HEK293T (cell line): Measurements from ENCODE around the gene KIF25.

Experiments used
- CTCF ChIA-PET: fragments of 350-600 bp; formaldehyde crosslinking; extraction: SDS; loops from one replicate; lab custom pipeline; 2021; ENCODE audit warnings: antibody characterized with exemption, inconsistent platforms; lab: Yijun Ruan, JAX
- POLR2A ChIA-PET: fragments of 350-600 bp; formaldehyde crosslinking; extraction: SDS; loops from one replicate; lab custom pipeline; 2020; ENCODE audit warnings: antibody characterized with exemption, inconsistent platforms; lab: Yijun Ruan, JAX
- DNase-seq: peaks from one replicate; pipeline ENCODE4 v3.0.0; 2012; ENCODE audit warnings: mixed read lengths; ENCODE audit errors: extremely low spot score
- ARNT ChIP-seq: fragments of 450-650 bp; IDR thresholded peaks from 2 replicates; pipeline ENCODE4 v1.6.1; 2017; ENCODE audit warnings: mild to moderate bottlenecking
- BHLHE40 ChIP-seq: fragments of 450-650 bp; IDR thresholded peaks from 2 replicates; pipeline ENCODE4 v1.6.1; 2016; ENCODE audit warnings: mild to moderate bottlenecking, moderate library complexity, borderline replicate concordance
- CTBP1 ChIP-seq: fragments of 450-650 bp; IDR thresholded peaks from 2 replicates; pipeline ENCODE4 v1.6.1; 2016; ENCODE audit warnings: borderline replicate concordance
- ELF4 ChIP-seq: fragments of 450-650 bp; IDR thresholded peaks from 2 replicates; pipeline ENCODE4 v1.6.1; 2017; ENCODE audit warnings: antibody characterized with exemption
- FOXA1 ChIP-seq: fragments of 450-650 bp; IDR thresholded peaks from 2 replicates; pipeline ENCODE4 v1.6.1; 2016; ENCODE audit warnings: mild to moderate bottlenecking
- FOXK2 ChIP-seq: fragments of 450-650 bp; IDR thresholded peaks from 2 replicates; pipeline ENCODE4 v1.6.1; 2016; ENCODE audit warnings: mild to moderate bottlenecking
- FOXM1 ChIP-seq: fragments of 450-650 bp; IDR thresholded peaks from 2 replicates; pipeline ENCODE4 v1.6.1; 2017; ENCODE audit warnings: mild to moderate bottlenecking, borderline replicate concordance
- HDGF ChIP-seq: fragments of 450-650 bp; IDR thresholded peaks from 2 replicates; pipeline ENCODE4 v1.6.1; 2017; ENCODE audit warnings: antibody characterized with exemption, borderline replicate concordance
- L3MBTL2 ChIP-seq: fragments of 450-650 bp; conservative IDR thresholded peaks from 2 replicates; pipeline ENCODE4 v1.6.1; 2016; ENCODE audit warnings: mild to moderate bottlenecking
- LEF1 ChIP-seq: fragments of 450-650 bp; IDR thresholded peaks from 2 replicates; pipeline ENCODE4 v1.6.1; 2017; ENCODE audit warnings: mild to moderate bottlenecking, borderline replicate concordance
- NFRKB ChIP-seq: fragments of 450-650 bp; IDR thresholded peaks from 2 replicates; pipeline ENCODE4 v1.6.1; 2016; ENCODE audit warnings: mild to moderate bottlenecking, moderate library complexity
- PKNOX1 ChIP-seq: fragments of 450-650 bp; IDR thresholded peaks from 2 replicates; pipeline ENCODE4 v1.6.1; 2016
- SP1 ChIP-seq: fragments of 450-650 bp; IDR thresholded peaks from 2 replicates; pipeline ENCODE4 v1.6.1; 2017
- SUZ12 ChIP-seq: fragments of 450-650 bp; IDR thresholded peaks from 2 replicates; pipeline ENCODE4 v1.6.1; 2016; ENCODE audit warnings: mild to moderate bottlenecking
- TARDBP ChIP-seq: fragments of 450-650 bp; IDR thresholded peaks from 2 replicates; pipeline ENCODE4 v1.6.1; 2016
- ZNF384 ChIP-seq: fragments of 450-650 bp; IDR thresholded peaks from 2 replicates; pipeline ENCODE4 v1.6.1; 2016

The KIF25 gene

GRCh38 chr6:167997642-167998041, at the start of gene KIF25:
TSS of gene KIF25 (plus strand) at chr6:167997671. CDS start at chr6:168029586, 31,915 bp downstream.
- CTCF ChIA-PET, result no interaction called here
- POLR2A ChIA-PET, result no interaction called here
- no peak for DNase-seq
- no peak for TF ChIP-seq PKNOX1
- TF ChIP-seq NFRKB, result no peak
- TF ChIP-seq TARDBP, result no peak
- no peak for TF ChIP-seq FOXM1
- no peak for TF ChIP-seq FOXK2
- TF ChIP-seq L3MBTL2, result no peak
- TF ChIP-seq LEF1, result no peak
- TF ChIP-seq ZNF384, result no peak
- no peak for TF ChIP-seq FOXA1
- no peak for TF ChIP-seq CTBP1
- TF ChIP-seq HDGF, result no peak
- TF ChIP-seq BHLHE40, result no peak
- TF ChIP-seq ARNT, result no peak
- no peak for TF ChIP-seq SUZ12
- no peak for TF ChIP-seq SP1
- no peak for TF ChIP-seq ELF4

- TF ChIP-seq SP1 (no peak), FOXM1 (no peak), CTBP1 (no peak), ZNF384 (no peak), TARDBP (no peak), SUZ12 (no peak), LEF1 (no peak), PKNOX1 (no peak), ARNT (no peak), FOXK2 (no peak), L3MBTL2 (no peak), FOXA1 (no peak), HDGF (no peak), NFRKB (no peak), ELF4 (no peak), BHLHE40 (no peak)
- ChIA-PET POLR2A (no interaction called here), CTCF (no interaction called here)
- DNase-seq, result no peak
These were observed 49.8 kb upstream of the KIF25 start for GRCh38 chr6:167947716-167948115.

- DNase-seq, result no peak
- CTCF ChIA-PET, result no interaction called here
- POLR2A ChIA-PET, result no interaction called here
- TF ChIP-seq FOXK2, result no peak
- no peak for TF ChIP-seq LEF1
- no peak for TF ChIP-seq FOXA1
- no peak for TF ChIP-seq CTBP1
- no peak for TF ChIP-seq NFRKB
- TF ChIP-seq ARNT, result no peak
These were observed 48.8 kb upstream of the KIF25 start for GRCh38 chr6:167948716-167949115.

- CTCF ChIA-PET, result no interaction called here
- no peak for DNase-seq
- POLR2A ChIA-PET, result no interaction called here
- no peak for TF ChIP-seq TARDBP
- no peak for TF ChIP-seq LEF1
- TF ChIP-seq CTBP1, result no peak
- no peak for TF ChIP-seq NFRKB
- TF ChIP-seq SUZ12, result no peak
- TF ChIP-seq L3MBTL2, result no peak
- TF ChIP-seq FOXM1, result no peak
- TF ChIP-seq HDGF, result no peak
- no peak for TF ChIP-seq PKNOX1
- no peak for TF ChIP-seq ARNT
- no peak for TF ChIP-seq BHLHE40
- no peak for TF ChIP-seq ELF4
- TF ChIP-seq SP1, result no peak
These were observed 48.3 kb upstream of the KIF25 start for GRCh38 chr6:167949121-167949684.

GRCh38 chr6:167951781-167952511, 45.5 kb upstream of the KIF25 start:
- no peak for TF ChIP-seq BHLHE40
- no peak for TF ChIP-seq HDGF
- no peak for TF ChIP-seq ZNF384
- TF ChIP-seq FOXA1, result no peak
- no peak for TF ChIP-seq TARDBP
- TF ChIP-seq LEF1, result no peak
- no peak for TF ChIP-seq NFRKB
- no peak for TF ChIP-seq ARNT
- no peak for TF ChIP-seq CTBP1
- no peak for TF ChIP-seq ELF4
- no peak for TF ChIP-seq L3MBTL2
- TF ChIP-seq FOXM1, result no peak
- TF ChIP-seq FOXK2, result no peak
- no peak for TF ChIP-seq SUZ12
- ChIA-PET CTCF (no interaction called here), POLR2A (no interaction called here)
- DNase-seq, result no peak

- no peak for TF ChIP-seq HDGF
- no peak for DNase-seq
- ChIA-PET CTCF (no interaction called here), POLR2A (no interaction called here)
These were observed 45.0 kb upstream of the KIF25 start for GRCh38 chr6:167952512-167952859.
